Peyer's patch (tissue), 4 donors: ENCODE measurements around the gene FNDC3B. TPM values are rescaled to one million over a fixed set of nuclear protein-coding genes. Genes with fewer than 3 reads are reported as not detected.
"Not testable (repeated sequence)": the region's sequence is repeated elsewhere in the genome, so short reads cannot be mapped to it uniquely, and the experiment has no call there.

Experiments used
- DNase-seq, 3 donors: peaks; one replicate each; pipeline ENCODE4 v3.0.0-alpha.2; 2017 to 2019
- H3K27ac ChIP-seq, 4 donors: fragments of 200-600 bp; sonication (generic); one replicate each; pipeline ENCODE4 v1.5.1; 2016 to 2019
- H3K27me3 ChIP-seq, 2 donors: fragments of 200-600 bp; sonication (generic); one replicate each; pipeline ENCODE4 v1.5.1; 2019
- H3K36me3 ChIP-seq, 3 donors: fragments of 200-600 bp; sonication (generic); one replicate each; pipeline ENCODE4 v1.5.1; 2016 to 2019
- H3K4me1 ChIP-seq, 4 donors: fragments of 200-600 bp; sonication (generic); one replicate each; pipeline ENCODE4 v1.5.1; 2016 to 2019
- H3K4me3 ChIP-seq, 4 donors: fragments of 200-600 bp; sonication (generic); 1 replicate in 3 of 4; 2 replicates in 1 of 4; pipeline ENCODE4 v1.5.1; 2016 to 2019; ENCODE audit warnings: mild to moderate bottlenecking in 1 of 4
- H3K9me3 ChIP-seq, 4 donors: fragments of 200-600 bp; sonication (generic); one replicate each; pipeline ENCODE4 v1.5.1; 2016 to 2019; ENCODE audit warnings: mild to moderate bottlenecking in 1 of 4
- POLR2A ChIP-seq, 2 donors: fragments of 450-650 bp; IDR thresholded peaks; one replicate each; pipeline ENCODE4 v1.5.1; 2017; ENCODE audit warnings: antibody characterized with exemption in 2 of 2, mild to moderate bottlenecking in 2 of 2, moderate library complexity in 2 of 2
- total RNA-seq, 4 donors: library from RNA; depleted of rRNA; stranded (reverse); fragments of >200 nt; gene quantifications; one replicate each; pipeline ENCODE4 v1.1.0, GENCODE V29; 2016
- TF ChIP-seq, protein P1 (sequence below), 6 experiments: fragments of 450-650 bp in 4 of 6; fragments of 200-600 bp in 2 of 6; sonication (generic) in 1 of 6; IDR thresholded peaks; one replicate each; pipeline ENCODE4 v1.5.1; 2017 to 2019; ENCODE audit warnings: antibody characterized with exemption in 6 of 6, mild to moderate bottlenecking in 3 of 6, moderate library complexity in 1 of 6

Gene FNDC3B
- total RNA-seq, 4 donors from 2014 or later, result 28.7 to 74.3 (median 54.6) TPM

DNA sequence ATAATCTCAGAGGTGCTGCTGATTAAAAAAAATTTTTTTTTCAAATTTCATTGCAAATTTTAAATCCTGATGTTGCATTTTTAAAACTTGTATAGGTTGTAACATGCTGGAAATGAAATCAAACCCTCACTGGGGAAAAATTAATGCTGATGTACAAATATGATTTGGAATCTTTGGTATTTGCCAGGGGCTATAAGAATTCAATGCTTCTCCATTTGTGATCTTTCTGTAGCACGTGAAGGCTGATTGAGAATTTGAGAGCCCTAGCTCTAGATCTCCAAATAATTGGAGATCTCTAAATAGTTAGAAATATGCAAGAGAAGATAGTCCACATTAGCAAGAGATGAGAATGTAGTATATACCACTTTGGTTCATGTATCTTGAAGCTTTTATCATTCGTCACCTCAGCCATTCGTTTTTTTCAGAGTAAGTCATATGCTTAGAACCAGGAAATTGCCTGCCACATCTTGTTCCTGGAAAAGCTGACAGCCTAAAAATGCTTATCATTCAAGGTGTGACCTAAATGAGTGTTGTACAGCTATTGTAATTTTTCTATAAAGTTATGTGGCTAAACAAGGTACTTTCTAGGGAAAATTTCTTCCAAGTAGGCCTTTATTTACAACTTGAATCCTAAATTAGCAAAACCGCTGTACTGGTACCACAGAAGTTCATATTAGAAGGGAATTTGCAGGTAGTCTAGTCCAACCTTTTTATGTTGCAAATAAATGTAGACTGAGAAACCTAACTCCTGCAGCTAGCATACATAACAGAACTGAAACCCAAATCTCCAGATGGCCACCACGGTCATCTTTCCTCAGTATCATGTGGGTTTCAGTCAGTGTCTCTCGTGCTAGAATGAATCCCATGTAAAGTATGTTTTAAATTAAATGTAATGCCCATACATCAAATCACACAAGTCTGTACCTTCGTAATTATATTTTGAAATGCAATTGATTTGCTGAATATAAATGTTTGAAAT is 48.5 kb downstream of the FNDC3B start:
- peaks cover 0 to 22% (median 0%) of the 10 kb centered on the region in 4 donors for H3K4me1 ChIP-seq
- H3K9me3 ChIP-seq, result no peaks in the 10 kb centered on the region
- no peak overlapping the region for H3K4me3 ChIP-seq
- H3K27ac ChIP-seq, result no peak overlapping the region
- DNase-seq, result no peak
- no peaks in the 10 kb centered on the region for H3K36me3 ChIP-seq
- TF ChIP-seq, protein P1, sequence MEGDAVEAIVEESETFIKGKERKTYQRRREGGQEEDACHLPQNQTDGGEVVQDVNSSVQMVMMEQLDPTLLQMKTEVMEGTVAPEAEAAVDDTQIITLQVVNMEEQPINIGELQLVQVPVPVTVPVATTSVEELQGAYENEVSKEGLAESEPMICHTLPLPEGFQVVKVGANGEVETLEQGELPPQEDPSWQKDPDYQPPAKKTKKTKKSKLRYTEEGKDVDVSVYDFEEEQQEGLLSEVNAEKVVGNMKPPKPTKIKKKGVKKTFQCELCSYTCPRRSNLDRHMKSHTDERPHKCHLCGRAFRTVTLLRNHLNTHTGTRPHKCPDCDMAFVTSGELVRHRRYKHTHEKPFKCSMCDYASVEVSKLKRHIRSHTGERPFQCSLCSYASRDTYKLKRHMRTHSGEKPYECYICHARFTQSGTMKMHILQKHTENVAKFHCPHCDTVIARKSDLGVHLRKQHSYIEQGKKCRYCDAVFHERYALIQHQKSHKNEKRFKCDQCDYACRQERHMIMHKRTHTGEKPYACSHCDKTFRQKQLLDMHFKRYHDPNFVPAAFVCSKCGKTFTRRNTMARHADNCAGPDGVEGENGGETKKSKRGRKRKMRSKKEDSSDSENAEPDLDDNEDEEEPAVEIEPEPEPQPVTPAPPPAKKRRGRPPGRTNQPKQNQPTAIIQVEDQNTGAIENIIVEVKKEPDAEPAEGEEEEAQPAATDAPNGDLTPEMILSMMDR (IDR thresholded peaks at IDR 0.05), result no peak
- TF ChIP-seq POLR2A (IDR thresholded peaks at IDR 0.05), result no peak
- no peaks in the 10 kb centered on the region for H3K27me3 ChIP-seq

DNA sequence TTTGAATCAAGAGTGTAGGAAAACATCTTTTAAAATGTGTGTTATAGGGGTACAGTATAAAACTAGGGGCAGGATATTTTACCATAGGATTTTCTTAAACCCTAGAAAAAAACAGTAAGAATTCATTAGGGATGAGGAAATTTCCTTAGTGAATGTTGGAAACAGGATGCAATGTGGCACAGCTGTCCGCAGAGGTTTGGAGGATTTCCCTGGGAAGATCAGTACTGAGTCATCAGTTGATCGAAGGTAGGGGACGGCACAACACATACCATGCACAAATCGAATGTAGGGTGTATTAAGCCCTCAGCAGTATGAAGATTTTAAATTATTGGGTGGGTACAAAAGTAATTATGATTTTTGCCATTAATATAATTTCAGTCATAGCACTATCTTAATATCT is 49.9 kb downstream of the FNDC3B start:
- H3K27ac ChIP-seq, result no peak overlapping the region
- peaks cover 0 to 22% (median 0%) of the 10 kb centered on the region in 4 donors for H3K4me1 ChIP-seq
- H3K27me3 ChIP-seq, result no peaks in the 10 kb centered on the region
- H3K9me3 ChIP-seq, result no peaks in the 10 kb centered on the region
- no peaks in the 10 kb centered on the region for H3K36me3 ChIP-seq
- H3K4me3 ChIP-seq, result no peak overlapping the region
- TF ChIP-seq POLR2A (IDR thresholded peaks at IDR 0.05), result no peak
- TF ChIP-seq, protein P1 (IDR thresholded peaks at IDR 0.05), result no peak
- DNase-seq, result no peak

DNA sequence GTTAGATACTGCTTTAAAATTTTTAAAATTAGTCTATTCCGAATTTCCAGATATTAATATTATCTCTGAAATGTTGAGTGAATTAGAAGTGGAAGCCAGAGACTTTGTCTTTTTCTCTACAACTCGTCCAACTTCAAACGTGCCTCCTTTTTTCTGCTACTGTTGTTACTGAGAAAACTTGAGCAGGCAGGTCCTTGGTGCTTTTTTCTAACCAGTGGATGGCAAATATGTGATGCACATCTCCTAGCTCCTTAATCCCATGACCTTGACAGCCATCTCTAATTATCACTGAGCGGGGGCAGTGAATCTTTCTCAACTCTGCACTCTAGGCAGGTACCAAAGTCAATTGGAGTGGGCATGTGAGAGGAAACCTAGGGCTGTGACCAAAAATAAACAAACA is 50.7 kb downstream of the FNDC3B start:
- no peaks in the 10 kb centered on the region for H3K36me3 ChIP-seq
- peaks cover 0 to 22% (median 0%) of the 10 kb centered on the region in 4 donors for H3K4me1 ChIP-seq
- no peak overlapping the region for H3K27ac ChIP-seq
- no peaks in the 10 kb centered on the region for H3K27me3 ChIP-seq
- H3K4me3 ChIP-seq, result no peak overlapping the region
- no peaks in the 10 kb centered on the region for H3K9me3 ChIP-seq
- no peak for DNase-seq
- TF ChIP-seq, protein P1 (IDR thresholded peaks at IDR 0.05), result no peak
- TF ChIP-seq POLR2A (IDR thresholded peaks at IDR 0.05), result no peak

DNA sequence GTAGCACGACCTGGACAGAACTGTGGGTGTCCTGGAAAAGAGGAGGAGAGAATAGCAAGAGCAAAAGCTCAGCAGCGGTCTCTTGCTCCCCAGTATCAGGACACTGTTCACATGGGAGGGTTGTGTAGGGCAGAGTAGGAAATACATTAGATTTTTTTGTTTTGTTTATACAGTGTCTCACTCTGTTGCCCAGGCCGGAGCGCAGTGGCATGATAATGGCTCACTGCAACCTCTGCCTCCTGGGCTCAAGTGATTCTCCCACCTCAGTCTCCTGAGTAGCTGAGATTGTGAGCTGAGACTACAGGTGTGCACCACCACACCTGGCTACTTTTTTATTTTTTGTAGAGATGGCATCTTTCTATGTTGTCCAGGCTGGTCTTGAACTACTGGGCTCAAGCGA is 53.3 kb downstream of the FNDC3B start:
- no peaks in the 10 kb centered on the region for H3K9me3 ChIP-seq
- no peak overlapping the region for H3K27ac ChIP-seq
- peaks cover 0 to 29% (median 0%) of the 10 kb centered on the region in 4 donors for H3K4me1 ChIP-seq
- H3K4me3 ChIP-seq, result no peak overlapping the region
- no peak for DNase-seq
- H3K27me3 ChIP-seq, result no peaks in the 10 kb centered on the region
- no peak for TF ChIP-seq POLR2A (IDR thresholded peaks at IDR 0.05)
- TF ChIP-seq, protein P1 (IDR thresholded peaks at IDR 0.05), result no peak
- no peaks in the 10 kb centered on the region for H3K36me3 ChIP-seq

DNA sequence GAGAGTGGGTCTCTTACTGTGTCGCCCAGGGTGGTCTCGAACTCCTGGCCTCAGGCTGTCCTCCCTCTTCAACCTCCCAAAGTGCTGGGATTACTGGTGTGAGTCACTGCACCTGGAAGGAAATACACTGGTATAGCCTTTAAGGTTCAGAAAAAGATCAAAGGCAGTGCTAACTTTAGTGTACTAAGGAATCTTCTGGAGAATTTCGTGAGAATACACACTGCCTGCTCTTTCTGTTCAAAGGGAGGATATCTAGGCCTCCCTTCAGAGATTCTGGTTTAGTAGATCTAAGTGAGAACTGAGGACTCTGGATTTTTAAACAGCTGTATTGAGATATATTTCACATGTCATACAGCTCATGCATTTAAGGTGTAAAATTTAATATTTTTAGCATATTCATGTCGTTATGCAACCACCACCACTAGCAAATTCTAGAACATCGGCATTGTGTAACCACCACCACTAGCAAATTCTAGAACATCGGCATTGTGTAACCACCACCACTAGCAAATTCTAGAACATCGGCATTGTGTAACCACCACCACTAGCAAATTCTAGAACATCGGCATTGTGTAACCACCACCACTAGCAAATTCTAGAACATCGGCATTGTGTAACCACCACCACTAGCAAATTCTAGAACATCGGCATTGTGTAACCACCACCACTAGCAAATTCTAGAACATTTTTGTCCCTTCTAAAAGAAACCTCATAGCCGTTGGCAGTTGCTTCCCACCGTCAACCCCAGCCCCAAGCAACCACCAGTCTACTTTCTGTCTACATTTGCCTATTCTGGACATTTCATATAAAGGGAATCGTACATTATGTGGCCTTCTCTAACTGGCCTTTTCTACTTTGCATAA is 54.4 kb downstream of the FNDC3B start:
- not testable (repeated sequence) for H3K27me3 ChIP-seq, DNase-seq, H3K36me3 ChIP-seq, H3K4me3 ChIP-seq, H3K9me3 ChIP-seq, H3K27ac ChIP-seq
- peaks cover 0 to 31% (median 0%) of the 10 kb centered on the region in 4 donors for H3K4me1 ChIP-seq
